B cell (primary cell): Measurements from ENCODE around the gene ZNF41. TPM values are rescaled to one million over a fixed set of nuclear protein-coding genes. Genes with fewer than 3 reads are reported as not detected.

ENCODE experiments used
- ATAC-seq: fragments of 200-7000 bp; cut with Tn5 transposase; one replicate; pipeline ENCODE4 v1.10.0; 2021; ENCODE audit warnings: low read depth, mild to moderate bottlenecking, moderate number of reproducible peaks, moderate library complexity
- CTCF ChIA-PET: fragments of 350-600 bp; sonication (Branson Sonifier 250); formaldehyde crosslinking; loops from one replicate; lab custom pipeline; 2021; ENCODE audit warnings: antibody characterized with exemption, inconsistent platforms; lab: Charles Lee
- POLR2A ChIA-PET: fragments of 350-600 bp; sonication (Branson Sonifier 250); formaldehyde crosslinking; loops from one replicate; lab custom pipeline; 2021; ENCODE audit warnings: antibody characterized with exemption; lab: Charles Lee
- DNase-seq: peaks from one replicate; pipeline ENCODE4 v3.0.0; 2013
- H2AFZ ChIP-seq: 2 replicates; pipeline ENCODE4 v1.6.1; 2012; ENCODE audit warnings: mild to moderate bottlenecking, low read depth, low read length; ENCODE audit not compliant: insufficient read depth, poor library complexity, severe bottlenecking
- H3K27ac ChIP-seq, 2 donors: 1 replicate in 1 of 2; 2 replicates in 1 of 2; pipeline ENCODE4 v1.5.1; 2012 to 2013; ENCODE audit warnings: low read length in 2 of 2, mild to moderate bottlenecking in 2 of 2, moderate library complexity in 1 of 2
- H3K27me3 ChIP-seq, 4 experiments: fragments of 200-600 bp in 1 of 4; sonication (generic) in 1 of 4; replicated peaks in 1 of 4; 1 replicate in 2 of 4; 2 replicates in 2 of 4; pipeline versions ENCODE4 v1.6.1 to v1.7.0; 2013 to 2016; ENCODE audit warnings: low read length in 3 of 4, mild to moderate bottlenecking in 2 of 4, mixed read lengths in 1 of 4, moderate library complexity in 1 of 4; ENCODE audit not compliant: insufficient read depth in 4 of 4, control insufficient read depth in 3 of 4; ENCODE audit errors: control extremely low read depth in 1 of 4
- H3K36me3 ChIP-seq, 2 experiments: replicated peaks in 1 of 2; 1 replicate in 1 of 2; 2 replicates in 1 of 2; pipeline versions ENCODE4 v1.6.1 to v1.7.1; 2013; ENCODE audit warnings: low read length in 1 of 2; ENCODE audit not compliant: insufficient read depth in 2 of 2, control insufficient read depth in 1 of 2; ENCODE audit errors: control extremely low read depth in 1 of 2, extremely low read depth in 1 of 2
- H3K4me1 ChIP-seq, 2 donors: fragments of 200-600 bp in 1 of 2; sonication (generic) in 1 of 2; 1 replicate in 1 of 2; 2 replicates in 1 of 2; pipeline versions ENCODE4 v1.5.1 to v1.6.1; 2013 to 2017; ENCODE audit warnings: low read length in 2 of 2; ENCODE audit not compliant: control insufficient read depth in 2 of 2, insufficient read depth in 2 of 2
- H3K4me2 ChIP-seq: replicated peaks from 2 replicates; pipeline ENCODE3; 2012; ENCODE audit warnings: mild to moderate bottlenecking, low read depth, low read length; ENCODE audit not compliant: poor library complexity, severe bottlenecking
- H3K4me3 ChIP-seq, 5 experiments: fragments of 200-600 bp in 1 of 5; sonication (generic) in 1 of 5; 1 replicate in 3 of 5; 2 replicates in 2 of 5; pipeline versions ENCODE4 v1.5.1 to v1.7.0; 2011 to 2016; ENCODE audit warnings: low read length in 4 of 5, mild to moderate bottlenecking in 4 of 5, low read depth in 2 of 5, control low read depth in 1 of 5, moderate library complexity in 1 of 5; ENCODE audit not compliant: insufficient read depth in 1 of 5; ENCODE audit errors: control extremely low read depth in 1 of 5, extremely low read depth in 1 of 5
- H3K79me2 ChIP-seq: fragments of 200-600 bp; sonication (generic); one replicate; pipeline ENCODE4 v1.6.0; 2016; ENCODE audit warnings: low read length; ENCODE audit not compliant: control insufficient read depth, insufficient read depth
- H3K9ac ChIP-seq: fragments of 200-600 bp; sonication (generic); 2 replicates; pipeline ENCODE4 v1.6.1; 2017; ENCODE audit warnings: mild to moderate bottlenecking, low read length, moderate library complexity
- H3K9me3 ChIP-seq, 3 donors: one replicate each; pipeline versions ENCODE4 v1.6.1 to v1.7.1; 2013; ENCODE audit warnings: low read length in 2 of 3; ENCODE audit not compliant: control insufficient read depth in 2 of 3, insufficient read depth in 1 of 3; ENCODE audit errors: control extremely low read depth in 1 of 3
- H4K20me1 ChIP-seq: 2 replicates; pipeline ENCODE4 v1.6.0; 2012; ENCODE audit warnings: mild to moderate bottlenecking, low read length; ENCODE audit not compliant: insufficient read depth, control insufficient read depth, poor library complexity, severe bottlenecking
- H3K27ac Mint-ChIP-seq: one replicate; pipeline ENCODE4 v1.8.0; 2021; ENCODE audit warnings: mixed read lengths
- H3K27me3 Mint-ChIP-seq: one replicate; pipeline ENCODE4 v1.8.0; 2021; ENCODE audit warnings: mixed read lengths
- H3K4me1 Mint-ChIP-seq: one replicate; pipeline ENCODE4 v1.8.0; 2021; ENCODE audit warnings: mixed read lengths
- H3K4me3 Mint-ChIP-seq: one replicate; pipeline ENCODE4 v1.8.0; 2021; ENCODE audit warnings: mixed read lengths
- H3K9me3 Mint-ChIP-seq: one replicate; pipeline ENCODE4 v1.8.0; 2022; ENCODE audit warnings: mixed read lengths; ENCODE audit not compliant: insufficient read depth
- CTCF ChIP-seq: fragments of 200-600 bp; IDR thresholded peaks from one replicate; pipeline ENCODE4 v1.8.0; 2022; ENCODE audit warnings: antibody characterized with exemption, mild to moderate bottlenecking
- EZH2 ChIP-seq: IDR thresholded peaks from 2 replicates; pipeline ENCODE4 v1.6.1; 2012; ENCODE audit warnings: borderline replicate concordance, low read depth, mild to moderate bottlenecking, moderate library complexity, low read length; ENCODE audit not compliant: insufficient read depth, poor library complexity, severe bottlenecking
- WGBS: methylation state at CpG from one replicate; pipeline ENCODE4 v1.1.5; 2013; ENCODE audit warnings: missing lambda C conversion rate; ENCODE audit not compliant: insufficient coverage; 5-methylcytosine and 5-hydroxymethylcytosine counted together
- intact Hi-C: fragments of 100-400 bp; cut with micrococcal nuclease; formaldehyde crosslinking; loops from one replicate; pipeline ENCODE4 v1.10.0; 2022
- polyA minus RNA-seq: library from RNA; depleted of rRNA, polyadenylated mRNA; stranded (reverse); fragments of >200 nt; gene quantifications from 2 replicates; pipeline ENCODE4 v1.2.3, GENCODE V29; 2012
- polyA plus RNA-seq: library from polyadenylated mRNA; depleted of rRNA; stranded (reverse); fragments of >200 nt; gene quantifications from 2 replicates; pipeline ENCODE4 v1.2.3, GENCODE V29; 2012
- total RNA-seq, 2 donors: library from RNA; stranded (reverse); fragments of 120-200 nt in 1 of 2; gene quantifications; 1 replicate in 1 of 2; 2 replicates in 1 of 2; pipeline versions ENCODE4 v1.2.3 to v1.2.4, GENCODE V29; 2013 to 2022

ZNF41 gene
- total RNA-seq, result 17.4 and 18.9 TPM in 2 replicates
- total RNA-seq (2013), result 18.3 TPM
- polyA plus RNA-seq, result 5.5 and 5.7 TPM in 2 replicates
- polyA minus RNA-seq, result 11.9 and 17.0 TPM in 2 replicates

GRCh38 chrX:47482512-47483305, at the start of gene ZNF41:
TSS of gene ZNF41 (minus strand) at chrX:47483222. CDS start at chrX:47467481, 15,741 bp downstream.
- TF ChIP-seq CTCF (no peak), EZH2 (no peak)
- peaks cover 4 to 30% of the 10 kb centered on the region in 2 donors for H3K4me1 ChIP-seq
- H3K9me3 Mint-ChIP-seq, result no peaks in the 10 kb centered on the region
- DNase-seq (peak; percentile 87), ATAC-seq (peak; percentile 82)
- H3K27ac Mint-ChIP-seq, result peak within 1 kb of the TSS; percentile 96
- no peaks in the 10 kb centered on the region for H3K9me3 ChIP-seq
- POLR2A ChIA-PET, result interaction anchor here (0.6 kb wide), 1 partner anchor 292 kb away, joined by 3 read pairs; no protein-coding TSS in a partner anchor
- peak within 1 kb of the TSS; percentile 79 for H2AFZ ChIP-seq
- intact Hi-C loops, result loop anchor here (1.0 to 10.0 kb wide), 7 partner anchors 40 to 728 kb away; partner anchors contain the start of genes ARAF, ELK1, SLC9A7 and UBA1
- peaks cover 34% of the 10 kb centered on the region for H3K4me1 Mint-ChIP-seq
- under 1% methylated on average over 47 of the region's 77 CpGs for WGBS
- H3K4me3 ChIP-seq, result peak within 1 kb of the TSS; percentile 47 to 77 (median 66)
- H3K4me2 ChIP-seq, result peak within 1 kb of the TSS; percentile 76
- H3K27me3 Mint-ChIP-seq, result no peaks in the 10 kb centered on the region
- peak within 1 kb of the TSS; percentile 70 for H3K9ac ChIP-seq
- H3K36me3 ChIP-seq, result no peaks in the 10 kb centered on the region
- H3K79me2 ChIP-seq, result peaks cover 41% of the 10 kb centered on the region
- no peaks in the 10 kb centered on the region for H3K27me3 ChIP-seq
- CTCF ChIA-PET, result interaction anchor here (1.7 kb wide), 1 partner anchor 41 kb away, joined by 5 read pairs; no protein-coding TSS in a partner anchor
- peak within 1 kb of the TSS; percentile 80 to 90 for H3K27ac ChIP-seq
- peak within 1 kb of the TSS; percentile 91 for H3K4me3 Mint-ChIP-seq
- H4K20me1 ChIP-seq, result peaks cover under 1% of the 10 kb centered on the region

GRCh38 chrX:47530049-47530448, 47.0 kb upstream of the ZNF41 start:
- H2AFZ ChIP-seq, result no peak overlapping the region
- no peak overlapping the region for H3K27ac ChIP-seq
- ATAC-seq, result peak; percentile 51
- no peaks in the 10 kb centered on the region for H3K27me3 ChIP-seq
- Mint-ChIP-seq H3K27me3 (no peaks in the 10 kb centered on the region), H3K4me1 (peaks cover 2% of the 10 kb centered on the region), H3K9me3 (no peaks in the 10 kb centered on the region), H3K4me3 (no peak overlapping the region), H3K27ac (no peak overlapping the region)
- TF ChIP-seq CTCF, result no peak
- TF ChIP-seq EZH2, result no peak
- H3K9ac ChIP-seq, result no peak overlapping the region
- no peak overlapping the region for H3K4me3 ChIP-seq
- no peaks in the 10 kb centered on the region for H3K79me2 ChIP-seq
- ChIA-PET POLR2A (no interaction called here), CTCF (no interaction called here)
- no peak overlapping the region for H3K4me2 ChIP-seq
- no peaks in the 10 kb centered on the region for H4K20me1 ChIP-seq
- no peaks in the 10 kb centered on the region for H3K36me3 ChIP-seq
- DNase-seq, result peak; percentile 39
- no peaks in the 10 kb centered on the region for H3K4me1 ChIP-seq
- WGBS, result no CpG with 5 or more reads among the region's 6 CpGs
- intact Hi-C loops, result no loop called here
- H3K9me3 ChIP-seq, result no peaks in the 10 kb centered on the region
